Transverse colon (tissue), 4 donors: ENCODE data around the gene CERK.

Source experiments
- EP300 ChIP-seq: sonication (generic); formaldehyde crosslinking; IDR thresholded peaks from one replicate; pipeline ENCODE4 v1.6.1; 2017; ENCODE audit warnings: antibody characterized with exemption, low read depth
- POLR2AphosphoS5 ChIP-seq, 3 donors: sonication (generic); formaldehyde crosslinking; IDR thresholded peaks; one replicate each; pipeline ENCODE4 v1.6.1; 2016; ENCODE audit warnings: antibody characterized with exemption in 3 of 3
- TF ChIP-seq, protein P1 (sequence below), 5 experiments: fragments of 200-600 bp in 3 of 5; fragments of 450-650 bp in 2 of 5; sonication (generic) in 3 of 5; IDR thresholded peaks; 1 replicate in 2 of 5; 2 replicates in 3 of 5; pipeline ENCODE4 v1.5.1; 2016 to 2017; ENCODE audit warnings: antibody characterized with exemption in 5 of 5, inconsistent platforms in 3 of 5, mild to moderate bottlenecking in 2 of 5, moderate library complexity in 1 of 5

DNA sequence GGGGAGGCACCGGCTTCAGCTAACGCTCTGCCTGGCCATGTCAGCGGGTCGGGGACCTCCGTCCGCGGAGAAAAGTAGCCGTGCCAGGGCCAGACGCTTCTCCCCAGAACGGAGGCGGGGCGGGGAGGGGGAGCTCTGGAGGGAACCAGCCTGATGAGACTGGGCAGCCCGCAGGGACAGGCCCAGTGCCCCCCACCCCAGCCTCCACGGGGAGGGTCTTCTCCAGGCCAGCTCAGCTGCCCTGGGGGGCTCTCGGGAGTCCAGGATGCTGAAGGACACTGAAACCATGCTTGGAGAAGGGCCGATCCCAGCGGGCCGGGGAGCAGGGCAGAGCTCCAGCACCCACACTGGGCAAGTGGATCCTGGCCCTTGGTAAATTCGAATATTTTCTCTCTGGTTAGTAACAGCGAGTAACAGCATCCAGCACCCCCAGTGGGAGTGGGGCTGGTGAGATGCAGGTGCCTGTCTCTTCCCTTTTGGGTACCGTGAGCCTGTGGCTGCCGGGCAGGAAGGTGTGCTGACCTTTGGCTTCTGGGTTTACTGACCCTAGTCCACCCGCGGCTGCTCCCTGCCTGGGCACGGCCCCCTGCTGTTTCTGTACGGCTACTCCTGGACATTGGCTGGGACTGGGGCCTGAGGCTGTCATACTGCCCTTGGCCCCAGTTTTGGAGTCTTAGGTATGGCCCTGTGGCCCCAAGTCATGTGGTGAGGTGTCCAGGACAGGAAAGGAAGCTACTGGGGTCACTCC is 82.0 kb downstream of the CERK start:
- TF ChIP-seq POLR2AphosphoS5 (IDR thresholded peaks at IDR 0.05) (no peak), EP300 (no peak)
- TF ChIP-seq, protein P1, sequence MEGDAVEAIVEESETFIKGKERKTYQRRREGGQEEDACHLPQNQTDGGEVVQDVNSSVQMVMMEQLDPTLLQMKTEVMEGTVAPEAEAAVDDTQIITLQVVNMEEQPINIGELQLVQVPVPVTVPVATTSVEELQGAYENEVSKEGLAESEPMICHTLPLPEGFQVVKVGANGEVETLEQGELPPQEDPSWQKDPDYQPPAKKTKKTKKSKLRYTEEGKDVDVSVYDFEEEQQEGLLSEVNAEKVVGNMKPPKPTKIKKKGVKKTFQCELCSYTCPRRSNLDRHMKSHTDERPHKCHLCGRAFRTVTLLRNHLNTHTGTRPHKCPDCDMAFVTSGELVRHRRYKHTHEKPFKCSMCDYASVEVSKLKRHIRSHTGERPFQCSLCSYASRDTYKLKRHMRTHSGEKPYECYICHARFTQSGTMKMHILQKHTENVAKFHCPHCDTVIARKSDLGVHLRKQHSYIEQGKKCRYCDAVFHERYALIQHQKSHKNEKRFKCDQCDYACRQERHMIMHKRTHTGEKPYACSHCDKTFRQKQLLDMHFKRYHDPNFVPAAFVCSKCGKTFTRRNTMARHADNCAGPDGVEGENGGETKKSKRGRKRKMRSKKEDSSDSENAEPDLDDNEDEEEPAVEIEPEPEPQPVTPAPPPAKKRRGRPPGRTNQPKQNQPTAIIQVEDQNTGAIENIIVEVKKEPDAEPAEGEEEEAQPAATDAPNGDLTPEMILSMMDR (IDR thresholded peaks at IDR 0.05), result no peak
